H1 (cell line): ENCODE measurements around the gene CDK2. TPM values are rescaled to one million over a fixed set of nuclear protein-coding genes. Genes with fewer than 3 reads are reported as not detected.

Source experiments
- CTCF ChIA-PET: fragments of 300-600 bp; sonication (Branson Sonifier 250); formaldehyde crosslinking; loops from one replicate; lab custom pipeline; 2021; ENCODE audit not compliant: partially characterized antibody; lab: Charles Lee
- POLR2A ChIA-PET: fragments of 300-600 bp; sonication (Branson Sonifier 250); formaldehyde crosslinking; loops from one replicate; lab custom pipeline; 2021; ENCODE audit warnings: inconsistent platforms; ENCODE audit not compliant: partially characterized antibody; lab: Charles Lee
- DNase-seq, 2 experiments: peaks; one replicate each; pipeline versions ENCODE4 v3.0.0 to v3.0.0-alpha.2; 2010 to 2022; ENCODE audit warnings: low spot score in 2 of 2, low read depth in 1 of 2, mixed read lengths in 1 of 2
- FAIRE-seq: peaks from 2 replicates; lab custom pipeline; 2011; peaks lifted over from hg19 to GRCh38; lab: Jason Lieb, UNC
- H2AFZ ChIP-seq: 2 replicates; pipeline ENCODE4 v1.8.1; 2012; ENCODE audit warnings: low read length, inconsistent platforms
- H2AK5ac ChIP-seq: 2 replicates; pipeline ENCODE4 v1.6.1; 2013; ENCODE audit warnings: low read depth, low read length
- H2BK120ac ChIP-seq: replicated peaks from 2 replicates; pipeline ENCODE3; 2013; ENCODE audit warnings: low read depth, low read length, inconsistent platforms
- H2BK12ac ChIP-seq: 2 replicates; pipeline ENCODE4 v1.6.1; 2013; ENCODE audit warnings: low read depth, low read length
- H2BK15ac ChIP-seq: 2 replicates; pipeline ENCODE4 v1.6.1; 2013; ENCODE audit warnings: low read length
- H2BK20ac ChIP-seq: 2 replicates; pipeline ENCODE4 v1.6.1; 2013; ENCODE audit warnings: low read length
- H2BK5ac ChIP-seq: 2 replicates; pipeline ENCODE4 v1.6.1; 2013; ENCODE audit warnings: low read depth, low read length
- H3K14ac ChIP-seq: 2 replicates; pipeline ENCODE4 v1.6.1; 2013; ENCODE audit warnings: inconsistent platforms; ENCODE audit not compliant: insufficient read length
- H3K18ac ChIP-seq: 2 replicates; pipeline ENCODE4 v1.6.1; 2013; ENCODE audit warnings: low read length; ENCODE audit errors: extremely low read depth
- H3K23ac ChIP-seq: 2 replicates; pipeline ENCODE4 v1.6.1; 2013; ENCODE audit warnings: inconsistent platforms; ENCODE audit not compliant: insufficient read length
- H3K23me2 ChIP-seq: 2 replicates; pipeline ENCODE4 v1.6.1; 2013; ENCODE audit warnings: low read depth, low read length
- H3K27ac ChIP-seq: 2 replicates; pipeline ENCODE4 v1.6.1; 2011; ENCODE audit warnings: low read depth, low read length, inconsistent platforms
- H3K27me3 ChIP-seq, 4 experiments: replicated peaks in 1 of 4; 1 replicate in 1 of 4; 2 replicates in 3 of 4; pipeline versions ENCODE4 v1.6.1 to v1.8.1; 2011 to 2013; ENCODE audit warnings: low read length in 3 of 4, mild to moderate bottlenecking in 3 of 4, inconsistent platforms in 2 of 4, mixed read lengths in 2 of 4, moderate library complexity in 1 of 4; ENCODE audit not compliant: control insufficient read depth in 3 of 4, insufficient read depth in 3 of 4; ENCODE audit errors: extremely low read depth in 1 of 4
- H3K36me3 ChIP-seq, 4 experiments: 2 replicates each; pipeline versions ENCODE4 v1.6.1 to v1.8.1; 2011 to 2013; ENCODE audit warnings: mild to moderate bottlenecking in 4 of 4, low read length in 3 of 4, moderate library complexity in 2 of 4, control low read depth in 1 of 4, inconsistent platforms in 1 of 4; ENCODE audit not compliant: insufficient read depth in 4 of 4, control insufficient read depth in 2 of 4
- H3K4ac ChIP-seq: replicated peaks from 2 replicates; pipeline ENCODE3; 2013; ENCODE audit warnings: low read length, low read depth, mixed read lengths, inconsistent platforms; ENCODE audit not compliant: insufficient read length
- H3K4me1 ChIP-seq, 4 experiments: replicated peaks in 1 of 4; 1 replicate in 1 of 4; 2 replicates in 3 of 4; pipeline versions ENCODE4 v1.6.1 to v1.8.1; 2011 to 2013; ENCODE audit warnings: low read length in 3 of 4, inconsistent platforms in 2 of 4, mixed read lengths in 1 of 4; ENCODE audit not compliant: insufficient read depth in 4 of 4, control insufficient read depth in 3 of 4
- H3K4me2 ChIP-seq, 2 experiments: 2 replicates each; pipeline versions ENCODE4 v1.6.1 to v1.8.1; 2011 to 2013; ENCODE audit warnings: low read depth in 2 of 2, low read length in 2 of 2, control low read depth in 1 of 2, inconsistent platforms in 1 of 2, mild to moderate bottlenecking in 1 of 2; ENCODE audit not compliant: insufficient read depth in 1 of 2
- H3K4me3 ChIP-seq, 4 experiments: fragments of 200-600, 300-600 bp in 1 of 4; sonication (generic), shearing (Covaris generic), sonication (Bioruptor Twin) in 1 of 4; 2 replicates each; pipeline versions ENCODE4 v1.5.1 to v1.8.1; 2011 to 2016; ENCODE audit warnings: low read length in 4 of 4, low read depth in 3 of 4, control low read depth in 2 of 4, inconsistent platforms in 2 of 4, mild to moderate bottlenecking in 2 of 4, mixed read lengths in 1 of 4, moderate library complexity in 1 of 4; ENCODE audit not compliant: insufficient read depth in 2 of 4; ENCODE audit errors: extremely low read depth in 1 of 4
- H3K56ac ChIP-seq: replicated peaks from 2 replicates; pipeline ENCODE3; 2013; ENCODE audit warnings: low read depth, mild to moderate bottlenecking, mixed read lengths, low read length, inconsistent platforms; ENCODE audit not compliant: insufficient read length
- H3K79me1 ChIP-seq: 2 replicates; pipeline ENCODE4 v1.6.1; 2013; ENCODE audit warnings: low read depth, low read length, control low read depth
- H3K79me2 ChIP-seq, 2 experiments: 2 replicates each; pipeline versions ENCODE4 v1.6.1 to v1.8.1; 2012 to 2013; ENCODE audit warnings: low read length in 2 of 2, mild to moderate bottlenecking in 2 of 2, inconsistent platforms in 1 of 2; ENCODE audit not compliant: insufficient read depth in 2 of 2, control insufficient read depth in 1 of 2
- H3K9ac ChIP-seq, 4 experiments: replicated peaks in 1 of 4; 1 replicate in 1 of 4; 2 replicates in 3 of 4; pipeline versions ENCODE4 v1.6.1 to v1.8.1; 2011 to 2013; ENCODE audit warnings: low read depth in 3 of 4, low read length in 3 of 4, control low read depth in 2 of 4, mild to moderate bottlenecking in 2 of 4, moderate library complexity in 2 of 4, inconsistent platforms in 1 of 4; ENCODE audit errors: extremely low read depth in 1 of 4
- H3K9me3 ChIP-seq, 2 experiments: 2 replicates each; pipeline versions ENCODE4 v1.6.1 to v1.8.1; 2012 to 2013; ENCODE audit warnings: mild to moderate bottlenecking in 2 of 2, moderate library complexity in 2 of 2, control low read depth in 1 of 2, inconsistent platforms in 1 of 2, low read depth in 1 of 2, low read length in 1 of 2, mixed read lengths in 1 of 2; ENCODE audit not compliant: insufficient read depth in 2 of 2
- H4K20me1 ChIP-seq, 2 experiments: replicated peaks in 1 of 2; 2 replicates each; pipeline versions ENCODE3 to v1.8.1; 2011 to 2013; ENCODE audit warnings: inconsistent platforms in 2 of 2, low read length in 2 of 2, mild to moderate bottlenecking in 1 of 2; ENCODE audit not compliant: insufficient read depth in 2 of 2, control insufficient read depth in 1 of 2
- H4K5ac ChIP-seq: 2 replicates; pipeline ENCODE4 v1.6.1; 2013; ENCODE audit warnings: low read length, low read depth, mixed read lengths, inconsistent platforms; ENCODE audit not compliant: insufficient read length
- H4K8ac ChIP-seq: 2 replicates; pipeline ENCODE4 v1.8.0; 2013; ENCODE audit warnings: mild to moderate bottlenecking, moderate library complexity, low read length, inconsistent platforms; ENCODE audit not compliant: insufficient read depth; ENCODE audit errors: extremely low read depth
- H4K91ac ChIP-seq: replicated peaks from 2 replicates; pipeline ENCODE3; 2013; ENCODE audit warnings: low read length, mixed read lengths, inconsistent platforms; ENCODE audit not compliant: insufficient read length
- ATF2 ChIP-seq: IDR thresholded peaks from 2 replicates; pipeline ENCODE4 v1.6.1; 2012; ENCODE audit warnings: low read length, inconsistent platforms
- ATF3 ChIP-seq: IDR thresholded peaks from 2 replicates; pipeline ENCODE4 v1.6.1; 2011; ENCODE audit warnings: low read depth, mild to moderate bottlenecking, low read length; ENCODE audit not compliant: insufficient read depth
- BRCA1 ChIP-seq: IDR thresholded peaks from 2 replicates; pipeline ENCODE4 v1.6.1; 2012; ENCODE audit warnings: low read depth, low read length, improper control_type of control experiment
- CEBPB ChIP-seq: IDR thresholded peaks from 2 replicates; pipeline ENCODE4 v1.6.1; 2012; ENCODE audit warnings: low read depth, low read length
- E2F6 ChIP-seq: IDR thresholded peaks from 2 replicates; pipeline ENCODE4 v1.6.1; 2012; ENCODE audit warnings: inconsistent platforms
- KDM1A ChIP-seq: fragments of 200-600, 300-600 bp; sonication (generic); IDR thresholded peaks from 2 replicates; pipeline ENCODE4 v1.7.1; 2016; ENCODE audit warnings: mild to moderate bottlenecking, low read length, borderline replicate concordance
- POLR2A ChIP-seq, 2 experiments: IDR thresholded peaks; 1 replicate in 1 of 2; 2 replicates in 1 of 2; pipeline ENCODE4 v1.6.1; 2011; ENCODE audit warnings: low read depth in 2 of 2, low read length in 2 of 2, mild to moderate bottlenecking in 2 of 2; ENCODE audit errors: control extremely low read depth in 1 of 2
- POLR2AphosphoS5 ChIP-seq: IDR thresholded peaks from 2 replicates; pipeline ENCODE4 v1.6.1; 2011; ENCODE audit warnings: low read depth, low read length
- RBBP5 ChIP-seq: IDR thresholded peaks from 2 replicates; pipeline ENCODE4 v1.7.1; 2012; ENCODE audit warnings: low read depth, mild to moderate bottlenecking, inconsistent platforms, low read length, moderate library complexity, borderline replicate concordance
- TAF7 ChIP-seq: optimal IDR thresholded peaks from 2 replicates; pipeline ENCODE3; 2011; ENCODE audit warnings: low read depth, mild to moderate bottlenecking, inconsistent platforms, low read length, moderate library complexity, borderline replicate concordance
- ZNF274 ChIP-seq: IDR thresholded peaks from 2 replicates; pipeline ENCODE4 v1.7.0; 2012; ENCODE audit warnings: low read length, borderline replicate concordance; ENCODE audit errors: extremely low read depth
- WGBS, 2 experiments: shearing (Covaris generic) in 1 of 2; methylation state at CpG; one replicate each; pipeline versions ENCODE4 v1.1.6 to v1.1.7; 2013 to 2015; ENCODE audit warnings: low lambda C conversion rate in 2 of 2, mixed read lengths in 2 of 2, inconsistent platforms in 1 of 2, low coverage in 1 of 2, missing lambda C conversion rate in 1 of 2; ENCODE audit not compliant: insufficient replicate concordance in 2 of 2, insufficient coverage in 1 of 2, insufficient read length in 1 of 2; ENCODE audit errors: extremely low coverage in 1 of 2, missing lambda C conversion rate in 1 of 2; 5-methylcytosine and 5-hydroxymethylcytosine counted together
- polyA plus RNA-seq, 7 experiments: library from polyadenylated mRNA; depleted of rRNA in 3 of 7; stranded (reverse) in 5 of 7; unstranded in 2 of 7; fragments of >200 nt in 5 of 7; fragments of 200-250 nt in 2 of 7; gene quantifications; 1 replicate in 5 of 7; 2 replicates in 1 of 7; 4 replicates in 1 of 7; pipeline versions ENCODE4 v1.2.1 to v1.2.3, GENCODE V29; 2011 to 2013; ENCODE audit warnings: missing spikeins in 2 of 7, mixed read lengths in 2 of 7
- total RNA-seq: library from RNA; stranded (reverse); fragmentation: NEBNext Ultra II Directional; extraction: Animal tissue kit (Norgen Biotek cat#: 25700); gene quantifications from 2 replicates; pipeline ENCODE4 v1.2.1, GENCODE V29; 2021

Gene CDK2
- total and polyA plus RNA-seq, 2 of the 8 experiments (the other 6 are each of a cell fraction or from before 2014, with no cell fraction given), result 39.4 to 42.5 TPM

GRCh38 chr12:55978393-55978792 lies 11.8 kb downstream of the CDK2 start:
- H3K36me3 ChIP-seq, result peaks cover 0 to 12% (median under 1%) of the 10 kb centered on the region in 4 experiments; a peak in 3 of 8 replicates
- ChIA-PET POLR2A (interaction anchor here (1.2 to 1.6 kb wide), 2 partner anchors 29 to 120 kb away, joined by 3 read pairs; no protein-coding TSS in a partner anchor), CTCF (interaction anchor here (1.2 to 1.9 kb wide), 4 partner anchors 17 to 240 kb away, joined by 3 to 7 read pairs (median 6); no protein-coding TSS in a partner anchor)
- no peak overlapping the region for H2BK20ac ChIP-seq
- no peaks in the 10 kb centered on the region for H3K27me3 ChIP-seq
- no peak overlapping the region for H3K27ac ChIP-seq
- no peak overlapping the region for H2AK5ac ChIP-seq
- no peak overlapping the region for H2BK15ac ChIP-seq
- no peak overlapping the region for H4K8ac ChIP-seq
- no peak overlapping the region for H3K9ac ChIP-seq
- H4K5ac ChIP-seq, result no peak overlapping the region
- H3K14ac ChIP-seq, result no peak overlapping the region
- H4K20me1 ChIP-seq, result peaks cover 2% of the 10 kb centered on the region in 2 experiments
- 93% methylated on average over 7 of the region's 7 CpGs; no CpG with 5 or more reads in 1 of the 2 experiments for WGBS, 2 experiments
- no peak overlapping the region for H2BK120ac ChIP-seq
- no peak overlapping the region for H4K91ac ChIP-seq
- H3K56ac ChIP-seq, result no peak overlapping the region
- H3K4me3 ChIP-seq, result no peak overlapping the region
- no peaks in the 10 kb centered on the region; a peak in 1 of 7 replicates for H3K4me1 ChIP-seq
- H3K23me2 ChIP-seq, result peaks cover 3% of the 10 kb centered on the region; the same call in 1 of the 2 replicates
- H3K9me3 ChIP-seq, result no peaks in the 10 kb centered on the region
- no peak overlapping the region for H2BK5ac ChIP-seq
- no peak overlapping the region for H3K23ac ChIP-seq
- peaks cover 2% of the 10 kb centered on the region for H3K79me1 ChIP-seq
- FAIRE-seq (no peak), DNase-seq (no peak)
- peaks cover 0 to 36% of the 10 kb centered on the region in 2 experiments; a peak in 3 of 4 replicates for H3K79me2 ChIP-seq
- H3K4me2 ChIP-seq, result no peak overlapping the region
- H3K4ac ChIP-seq, result no peak overlapping the region
- H2AFZ ChIP-seq, result no peak overlapping the region
- no peak overlapping the region for H3K18ac ChIP-seq
- no peak overlapping the region for H2BK12ac ChIP-seq
- TF ChIP-seq POLR2A (IDR thresholded peaks at IDR 0.05; ENCODE audit: control extremely low read depth in 1 of 2, low read depth in 2 of 2, low read length in 2 of 2) (no peak), ATF3 (no peak), RBBP5 (no peak), BRCA1 (no peak), TAF7 (no peak), KDM1A (no peak), E2F6 (no peak), ZNF274 (no peak), POLR2AphosphoS5 (no peak), ATF2 (no peak), CEBPB (no peak)
